HL-60/S4 (cell line): ENCODE results near the gene PCDHGB7.
"Not testable (repeated sequence)": the region's sequence is repeated elsewhere in the genome, so short reads cannot be mapped to it uniquely, and the experiment has no call there.

Source experiments
- in situ Hi-C: fragments of 300-500 bp; cut with MboI; formaldehyde crosslinking; loops from 2 replicates; pipeline ENCODE4 v1.14.3; 2022; ENCODE audit warnings: low sequenced_read_pairs

PCDHGB7 gene

DNA sequence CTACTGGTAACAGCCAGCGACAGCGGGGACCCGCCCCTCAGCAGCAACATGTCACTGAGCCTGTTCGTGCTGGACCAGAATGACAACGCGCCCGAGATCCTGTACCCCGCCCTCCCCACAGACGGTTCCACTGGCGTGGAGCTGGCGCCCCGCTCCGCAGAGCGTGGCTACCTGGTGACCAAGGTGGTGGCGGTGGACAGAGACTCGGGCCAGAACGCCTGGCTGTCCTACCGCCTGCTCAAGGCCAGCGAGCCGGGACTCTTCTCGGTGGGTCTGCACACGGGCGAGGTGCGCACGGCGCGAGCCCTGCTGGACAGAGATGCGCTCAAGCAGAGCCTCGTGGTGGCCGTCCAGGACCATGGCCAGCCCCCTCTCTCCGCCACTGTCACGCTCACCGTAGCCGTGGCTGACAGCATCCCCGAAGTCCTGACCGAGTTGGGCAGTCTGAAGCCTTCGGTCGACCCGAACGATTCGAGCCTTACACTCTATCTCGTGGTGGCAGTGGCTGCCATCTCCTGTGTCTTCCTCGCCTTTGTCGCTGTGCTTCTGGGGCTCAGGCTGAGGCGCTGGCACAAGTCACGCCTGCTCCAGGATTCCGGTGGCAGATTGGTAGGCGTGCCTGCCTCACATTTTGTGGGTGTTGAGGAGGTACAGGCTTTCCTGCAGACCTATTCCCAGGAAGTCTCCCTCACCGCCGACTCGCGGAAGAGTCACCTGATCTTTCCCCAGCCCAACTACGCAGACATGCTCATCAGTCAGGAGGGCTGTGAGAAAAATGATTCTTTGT, 22.9 kb upstream of the PCDHGB7 start:
- in situ Hi-C loops, result not testable (repeated sequence)

DNA sequence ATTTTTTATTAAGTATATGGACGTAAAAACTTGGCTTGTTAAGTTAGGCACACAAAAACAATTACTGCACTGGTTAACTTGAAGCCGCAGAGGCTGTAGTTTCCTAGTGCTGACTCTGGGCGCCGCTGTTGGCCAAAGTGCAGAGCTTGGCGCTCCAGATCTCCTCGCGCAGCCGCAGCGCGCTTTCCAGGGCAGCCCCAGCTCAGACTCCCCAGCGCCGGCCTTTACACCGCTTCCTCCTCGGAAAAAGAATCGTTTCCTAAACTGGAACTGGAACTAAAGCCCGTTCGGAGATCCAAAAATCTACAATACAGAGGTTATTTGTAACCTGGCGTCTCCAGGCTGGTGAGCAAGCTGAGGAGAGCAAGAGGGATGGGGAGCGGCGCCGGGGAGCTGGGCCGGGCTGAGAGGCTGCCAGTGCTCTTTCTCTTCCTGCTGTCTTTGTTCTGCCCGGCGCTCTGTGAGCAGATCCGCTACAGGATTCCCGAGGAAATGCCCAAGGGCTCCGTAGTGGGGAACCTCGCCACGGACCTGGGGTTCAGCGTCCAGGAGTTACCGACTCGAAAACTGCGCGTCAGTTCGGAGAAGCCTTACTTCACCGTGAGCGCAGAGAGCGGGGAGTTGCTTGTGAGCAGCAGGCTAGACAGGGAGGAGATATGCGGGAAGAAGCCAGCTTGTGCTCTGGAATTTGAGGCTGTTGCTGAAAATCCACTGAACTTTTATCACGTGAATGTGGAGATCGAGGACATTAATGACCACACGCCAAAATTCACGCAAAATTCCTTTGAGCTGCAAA, 19.5 kb upstream of the PCDHGB7 start, which contains the start of gene PCDHGB5:
PCDHGB5 (plus strand) TSS at position 192 of the 796 bp plus-strand sequence; CDS start at position 373, 181 bp downstream.
- in situ Hi-C loops, result not testable (repeated sequence)

DNA sequence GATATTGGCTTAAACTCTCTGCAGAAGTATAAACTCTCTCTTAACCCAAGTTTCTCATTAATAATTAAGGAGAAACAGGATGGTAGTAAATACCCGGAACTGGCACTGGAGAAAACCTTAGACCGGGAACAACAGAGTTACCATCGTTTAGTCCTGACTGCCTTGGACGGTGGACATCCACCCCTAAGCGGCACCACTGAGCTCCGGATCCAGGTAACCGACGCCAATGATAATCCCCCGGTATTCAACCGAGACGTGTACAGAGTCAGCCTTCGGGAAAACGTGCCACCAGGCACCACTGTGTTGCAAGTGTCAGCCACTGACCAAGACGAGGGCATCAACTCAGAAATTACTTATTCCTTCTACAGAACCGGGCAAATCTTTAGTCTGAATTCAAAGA, 18.9 kb upstream of the PCDHGB7 start:
- in situ Hi-C loops, result no loop called here

DNA sequence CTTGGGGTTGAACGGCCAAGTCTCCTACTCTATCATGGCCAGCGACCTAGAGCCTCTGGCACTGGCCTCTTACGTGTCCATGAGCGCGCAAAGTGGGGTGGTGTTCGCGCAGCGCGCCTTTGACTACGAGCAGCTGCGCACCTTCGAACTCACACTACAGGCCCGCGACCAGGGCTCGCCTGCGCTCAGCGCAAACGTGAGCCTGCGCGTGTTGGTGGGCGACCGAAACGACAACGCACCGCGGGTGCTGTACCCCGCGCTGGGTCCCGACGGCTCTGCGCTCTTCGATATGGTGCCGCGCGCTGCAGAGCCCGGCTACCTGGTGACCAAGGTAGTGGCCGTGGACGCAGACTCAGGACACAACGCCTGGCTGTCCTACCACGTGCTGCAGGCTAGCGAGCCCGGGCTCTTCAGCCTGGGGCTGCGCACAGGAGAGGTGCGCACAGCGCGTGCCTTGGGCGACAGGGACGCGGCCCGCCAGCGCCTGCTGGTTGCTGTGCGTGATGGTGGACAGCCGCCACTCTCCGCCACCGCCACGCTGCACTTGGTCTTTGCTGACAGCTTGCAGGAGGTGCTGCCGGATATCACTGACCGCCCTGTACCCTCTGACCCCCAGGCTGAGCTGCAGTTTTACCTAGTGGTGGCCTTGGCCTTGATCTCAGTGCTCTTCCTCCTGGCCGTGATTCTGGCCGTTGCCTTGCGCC, 17.8 kb upstream of the PCDHGB7 start:
- in situ Hi-C loops, result no loop called here

GRCh38 chr5:141402553-141403243, 14.8 kb upstream of the PCDHGB7 start, which contains the start of gene PCDHGA9:
TSS of gene PCDHGA9 (plus strand) at chr5:141402778. CDS start at chr5:141402953, 175 bp downstream.
- in situ Hi-C loops, result no loop called here

DNA sequence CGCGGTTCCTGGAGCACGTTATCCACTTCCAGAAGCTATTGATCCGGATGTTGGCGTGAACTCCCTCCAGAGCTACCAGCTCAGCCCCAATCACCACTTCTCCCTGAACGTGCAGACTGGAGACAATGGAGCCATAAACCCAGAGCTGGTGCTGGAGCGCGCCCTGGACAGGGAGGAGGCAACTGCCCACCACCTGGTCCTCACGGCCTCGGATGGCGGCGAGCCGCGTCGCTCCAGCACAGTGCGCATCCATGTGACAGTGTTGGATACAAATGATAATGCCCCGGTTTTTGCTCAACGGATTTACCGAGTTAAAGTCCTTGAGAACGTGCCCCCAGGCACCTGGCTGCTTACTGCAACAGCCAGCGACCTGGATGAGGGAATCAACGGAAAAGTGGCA, 14.1 kb upstream of the PCDHGB7 start:
- in situ Hi-C loops, result no loop called here

- in situ Hi-C loops, result not testable (repeated sequence)
Measured at GRCh38 chr5:141407790-141408505, 9.5 kb upstream of the PCDHGB7 start, which contains the start of gene PCDHGB6. TSS of gene PCDHGB6 (plus strand) at chr5:141408021. CDS start at chr5:141408203, 182 bp downstream.

DNA sequence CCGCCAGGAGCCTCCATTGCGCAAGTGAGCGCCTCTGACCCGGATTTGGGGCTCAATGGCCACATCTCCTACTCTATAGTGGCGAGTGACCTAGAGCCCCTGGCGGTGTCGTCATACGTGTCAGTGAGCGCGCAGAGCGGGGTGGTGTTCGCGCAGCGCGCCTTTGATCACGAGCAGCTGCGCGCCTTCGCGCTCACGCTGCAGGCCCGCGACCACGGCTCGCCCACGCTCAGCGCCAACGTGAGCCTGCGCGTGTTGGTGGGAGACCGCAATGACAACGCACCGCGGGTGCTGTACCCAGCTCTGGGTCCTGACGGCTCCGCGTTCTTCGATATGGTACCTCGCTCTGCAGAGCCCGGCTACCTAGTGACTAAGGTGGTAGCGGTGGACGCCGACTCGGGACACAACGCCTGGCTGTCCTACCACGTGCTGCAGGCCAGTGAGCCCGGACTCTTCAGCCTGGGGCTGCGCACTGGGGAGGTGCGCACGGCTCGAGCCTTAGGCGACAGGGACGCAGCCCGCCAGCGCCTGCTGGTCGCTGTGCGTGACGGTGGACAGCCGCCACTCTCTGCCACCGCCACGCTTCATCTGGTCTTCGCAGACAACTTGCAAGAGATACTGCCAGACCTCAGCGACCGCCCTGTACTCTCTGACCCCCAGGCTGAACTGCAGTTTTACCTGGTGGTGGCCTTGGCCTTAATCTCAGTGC, 7.7 kb upstream of the PCDHGB7 start:
- in situ Hi-C loops, result loop anchor here (10.0 kb wide), 1 partner anchor 145 kb away; no protein-coding TSS in a partner anchor

- in situ Hi-C loops, result loop anchor here (10.0 kb wide), 1 partner anchor 143 kb away; no protein-coding TSS in a partner anchor
Measured at GRCh38 chr5:141411575-141411974, 5.9 kb upstream of the PCDHGB7 start.

DNA sequence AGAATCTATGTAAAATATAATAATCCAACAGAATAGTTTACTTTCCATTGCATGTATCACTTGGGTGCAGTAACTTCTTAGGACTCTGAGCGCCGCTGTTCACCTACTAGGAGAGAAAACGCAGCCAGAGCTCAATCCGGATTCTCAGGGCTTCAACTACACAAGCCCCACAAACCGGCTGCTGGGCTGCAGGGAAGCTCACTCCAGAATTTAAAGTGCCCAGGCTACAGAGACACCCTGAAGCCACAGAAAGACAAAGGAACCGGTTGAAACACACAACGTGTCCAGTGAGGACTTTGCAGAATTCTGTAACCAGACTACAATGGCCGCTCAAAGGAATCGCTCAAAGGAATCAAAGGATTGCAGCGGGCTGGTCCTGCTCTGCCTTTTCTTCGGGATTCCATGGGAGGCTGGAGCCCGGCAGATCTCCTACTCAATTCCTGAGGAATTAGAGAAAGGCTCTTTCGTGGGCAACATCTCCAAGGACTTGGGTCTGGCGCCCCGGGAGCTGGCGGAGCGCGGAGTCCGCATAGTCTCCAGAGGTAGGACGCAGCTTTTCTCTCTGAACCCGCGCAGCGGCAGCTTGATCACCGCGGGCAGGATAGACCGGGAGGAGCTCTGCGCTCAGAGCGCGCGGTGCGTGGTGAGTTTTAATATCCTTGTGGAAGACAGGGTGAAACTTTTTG, 4.5 kb upstream of the PCDHGB7 start, which contains the start of gene PCDHGA10:
PCDHGA10 (plus strand) TSS at position 134 of the 686 bp plus-strand sequence; CDS start at position 323, 189 bp downstream.
- in situ Hi-C loops, result loop anchor here (10.0 kb wide), 1 partner anchor 142 kb away; no protein-coding TSS in a partner anchor

- in situ Hi-C loops, result loop anchor here (10.0 kb wide), 1 partner anchor 141 kb away; no protein-coding TSS in a partner anchor
Measured at GRCh38 chr5:141413540-141414069, 3.9 kb upstream of the PCDHGB7 start.

DNA sequence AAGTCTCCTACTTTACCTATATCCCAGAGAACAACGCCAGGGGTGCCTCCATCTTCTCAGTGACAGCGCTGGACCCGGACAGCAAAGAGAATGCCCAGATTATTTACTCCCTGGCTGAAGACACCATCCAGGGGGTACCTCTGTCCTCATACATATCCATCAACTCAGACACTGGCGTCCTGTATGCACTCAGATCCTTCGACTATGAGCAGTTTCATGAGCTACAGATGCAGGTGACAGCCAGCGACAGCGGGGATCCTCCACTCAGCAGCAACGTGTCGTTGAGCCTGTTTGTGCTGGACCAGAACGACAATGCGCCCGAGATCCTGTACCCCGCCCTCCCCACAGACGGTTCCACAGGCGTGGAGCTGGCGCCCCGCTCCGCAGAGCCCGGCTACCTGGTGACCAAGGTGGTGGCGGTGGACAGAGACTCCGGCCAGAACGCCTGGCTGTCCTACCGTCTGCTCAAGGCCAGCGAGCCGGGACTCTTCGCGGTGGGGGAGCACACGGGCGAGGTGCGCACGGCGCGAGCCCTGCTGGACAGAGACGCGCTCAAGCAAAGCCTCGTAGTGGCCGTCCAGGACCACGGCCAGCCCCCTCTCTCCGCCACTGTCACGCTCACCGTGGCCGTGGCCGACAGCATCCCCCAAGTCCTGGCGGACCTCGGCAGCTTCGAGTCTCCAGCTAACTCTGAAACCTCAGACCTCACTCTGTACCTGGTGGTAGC, 2.8 kb upstream of the PCDHGB7 start:
- in situ Hi-C loops, result loop anchor here (10.0 kb wide), 1 partner anchor 140 kb away; no protein-coding TSS in a partner anchor

DNA sequence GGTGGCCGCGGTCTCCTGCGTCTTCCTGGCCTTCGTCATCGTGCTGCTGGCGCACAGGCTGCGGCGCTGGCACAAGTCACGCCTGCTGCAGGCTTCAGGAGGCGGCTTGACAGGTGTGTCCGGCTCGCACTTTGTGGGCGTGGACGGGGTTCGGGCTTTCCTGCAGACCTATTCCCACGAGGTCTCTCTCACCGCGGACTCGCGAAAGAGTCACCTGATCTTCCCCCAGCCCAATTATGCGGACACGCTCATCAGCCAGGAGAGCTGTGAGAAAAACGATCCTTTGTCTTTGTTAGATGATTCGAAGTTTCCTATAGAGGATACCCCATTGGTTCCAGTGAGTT, 2.2 kb upstream of the PCDHGB7 start:
- in situ Hi-C loops, result loop anchor here (10.0 kb wide), 1 partner anchor 140 kb away; no protein-coding TSS in a partner anchor

DNA sequence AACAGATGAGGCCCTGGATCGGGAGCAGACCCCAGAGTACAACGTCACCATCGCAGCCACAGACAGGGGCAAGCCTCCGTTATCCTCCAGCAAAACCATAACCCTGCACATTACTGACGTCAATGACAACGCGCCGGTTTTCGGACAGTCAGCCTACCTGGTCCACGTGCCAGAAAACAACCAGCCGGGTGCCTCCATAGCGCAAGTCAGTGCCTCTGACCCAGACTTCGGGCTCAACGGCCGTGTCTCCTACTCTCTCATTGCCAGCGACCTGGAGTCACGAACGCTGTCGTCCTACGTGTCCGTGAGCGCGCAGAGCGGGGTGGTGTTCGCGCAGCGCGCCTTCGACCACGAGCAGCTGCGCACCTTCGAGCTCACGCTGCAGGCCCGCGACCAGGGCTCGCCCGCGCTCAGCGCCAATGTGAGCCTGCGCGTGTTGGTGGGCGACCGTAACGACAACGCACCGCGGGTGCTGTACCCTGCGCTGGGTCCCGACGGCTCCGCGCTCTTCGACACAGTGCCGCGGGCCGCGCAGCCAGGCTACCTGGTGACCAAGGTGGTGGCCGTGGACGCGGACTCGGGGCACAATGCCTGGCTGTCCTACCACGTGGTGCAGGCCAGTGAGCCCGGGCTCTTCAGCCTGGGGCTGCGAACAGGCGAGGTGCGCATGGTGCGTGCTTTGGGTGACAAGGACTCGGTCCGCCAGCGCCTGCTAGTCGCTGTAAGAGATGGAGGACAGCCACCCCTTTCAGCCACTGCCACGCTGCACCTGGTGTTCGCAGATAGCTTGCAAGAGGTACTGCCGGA, 1.8 kb downstream of the PCDHGB7 start:
- in situ Hi-C loops, result loop anchor here (10.0 kb wide), 1 partner anchor 136 kb away; no protein-coding TSS in a partner anchor

GRCh38 chr5:141420855-141421488, 3.5 kb downstream of the PCDHGB7 start, which contains the start of gene PCDHGA11:
TSS of gene PCDHGA11 (plus strand) at chr5:141421051. CDS start at chr5:141421228, 177 bp downstream.
- in situ Hi-C loops, result no loop called here

GRCh38 chr5:141421489-141421855, 4.0 kb downstream of the PCDHGB7 start:
- in situ Hi-C loops, result no loop called here
